CD4-positive, alpha-beta T cell treated with Interleukin-17A for 4 hours (primary cell): ENCODE results near the gene ANKRD17.
"Not testable (repeated sequence)": the region's sequence is repeated elsewhere in the genome, so short reads cannot be mapped to it uniquely, and the experiment has no call there.

ENCODE experiments used
- DNase-seq: peaks from one replicate; pipeline ENCODE4 v3.0.0-alpha.2; 2020; ENCODE audit warnings: mixed read lengths

Gene ANKRD17

DNA sequence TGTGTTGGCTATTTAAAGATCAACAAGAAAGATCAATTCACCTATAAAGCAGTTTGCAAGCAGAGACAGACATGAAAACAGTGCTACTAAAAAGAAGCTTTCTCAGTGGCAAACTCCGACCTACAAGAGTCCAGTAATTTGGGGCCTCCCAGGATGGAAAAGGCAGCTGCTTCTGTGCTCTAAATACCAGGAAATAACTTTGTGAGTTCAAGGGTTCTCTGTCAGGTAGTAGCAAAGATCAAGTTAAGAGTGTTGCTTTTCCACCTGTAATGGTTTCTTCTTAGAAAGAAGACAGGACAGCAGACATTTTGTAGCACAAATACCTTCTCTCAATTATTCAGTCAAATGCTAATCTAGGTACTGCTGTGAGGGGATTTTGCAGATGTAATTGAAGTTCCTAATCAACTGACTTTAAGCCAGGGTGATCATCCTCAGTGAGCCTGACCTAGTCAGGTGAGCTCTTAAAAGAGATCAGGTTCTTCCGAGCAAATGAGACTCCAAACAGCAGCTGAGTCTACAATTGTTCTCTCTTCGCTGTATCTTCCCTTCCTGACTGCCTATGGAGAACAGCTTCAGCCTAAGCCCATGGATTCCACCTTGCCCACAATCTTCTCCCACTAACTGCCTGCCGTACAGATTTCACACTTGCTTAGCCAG lies 13.5 kb downstream of the ANKRD17 start:
- no peak for DNase-seq

DNA sequence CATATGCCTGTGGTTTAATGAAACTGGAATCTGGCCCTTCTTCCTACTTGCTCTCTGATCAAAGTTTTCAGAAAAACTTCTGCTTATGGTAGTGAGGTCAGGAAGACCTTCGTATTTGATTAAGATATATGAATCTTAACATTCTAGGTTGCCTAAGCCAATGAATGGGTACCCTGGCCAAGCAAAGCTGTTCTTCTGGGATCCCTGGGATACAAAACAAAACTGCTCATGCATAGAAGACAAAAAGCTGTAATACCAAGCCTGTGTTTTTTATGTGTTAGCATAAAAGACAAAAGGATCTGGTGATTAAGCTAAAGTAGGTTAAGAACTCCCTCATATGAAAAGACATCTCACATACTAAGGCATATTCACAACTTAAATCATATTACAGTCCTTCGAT lies 21.6 kb downstream of the ANKRD17 start:
- no peak for DNase-seq

DNA sequence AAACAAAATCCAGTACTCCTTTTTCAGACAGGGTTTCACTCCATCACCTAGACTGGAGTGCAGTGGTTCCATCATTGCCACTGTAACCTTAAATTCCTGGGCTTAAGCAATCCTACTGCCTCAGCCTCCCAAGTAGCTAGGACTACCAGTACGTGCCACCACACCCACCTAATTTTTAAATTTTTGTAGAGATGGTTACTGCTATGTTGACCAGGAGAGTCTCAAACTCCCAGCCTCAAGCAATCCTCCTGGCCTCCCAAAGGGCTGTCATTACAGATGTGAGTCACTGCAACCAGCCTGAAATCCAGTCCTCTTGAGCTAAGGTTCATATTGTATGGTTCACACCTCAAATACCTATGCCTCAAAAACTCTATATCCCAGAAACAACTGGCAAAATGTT lies 22.4 kb downstream of the ANKRD17 start:
- DNase-seq = no peak

DNA sequence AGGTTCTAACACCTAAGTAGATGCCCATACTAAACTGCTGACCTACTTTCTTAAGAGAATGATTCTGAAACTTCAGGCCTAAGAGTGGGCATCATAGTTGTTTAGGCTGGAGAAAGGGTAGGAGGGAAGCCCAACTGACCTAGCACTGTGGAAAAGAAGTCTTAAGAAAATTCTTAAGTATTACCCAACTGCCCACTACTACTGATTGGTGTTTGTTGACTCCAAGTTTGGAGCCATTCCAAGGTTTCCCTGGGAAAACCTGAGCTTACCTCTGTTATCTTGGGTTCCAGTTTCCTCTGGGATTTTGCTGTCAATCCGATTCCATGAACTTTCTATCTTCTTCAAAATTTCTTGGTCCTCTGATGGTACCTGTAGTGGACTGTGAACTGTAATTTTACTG lies 23.9 kb downstream of the ANKRD17 start:
- no peak for DNase-seq

DNA sequence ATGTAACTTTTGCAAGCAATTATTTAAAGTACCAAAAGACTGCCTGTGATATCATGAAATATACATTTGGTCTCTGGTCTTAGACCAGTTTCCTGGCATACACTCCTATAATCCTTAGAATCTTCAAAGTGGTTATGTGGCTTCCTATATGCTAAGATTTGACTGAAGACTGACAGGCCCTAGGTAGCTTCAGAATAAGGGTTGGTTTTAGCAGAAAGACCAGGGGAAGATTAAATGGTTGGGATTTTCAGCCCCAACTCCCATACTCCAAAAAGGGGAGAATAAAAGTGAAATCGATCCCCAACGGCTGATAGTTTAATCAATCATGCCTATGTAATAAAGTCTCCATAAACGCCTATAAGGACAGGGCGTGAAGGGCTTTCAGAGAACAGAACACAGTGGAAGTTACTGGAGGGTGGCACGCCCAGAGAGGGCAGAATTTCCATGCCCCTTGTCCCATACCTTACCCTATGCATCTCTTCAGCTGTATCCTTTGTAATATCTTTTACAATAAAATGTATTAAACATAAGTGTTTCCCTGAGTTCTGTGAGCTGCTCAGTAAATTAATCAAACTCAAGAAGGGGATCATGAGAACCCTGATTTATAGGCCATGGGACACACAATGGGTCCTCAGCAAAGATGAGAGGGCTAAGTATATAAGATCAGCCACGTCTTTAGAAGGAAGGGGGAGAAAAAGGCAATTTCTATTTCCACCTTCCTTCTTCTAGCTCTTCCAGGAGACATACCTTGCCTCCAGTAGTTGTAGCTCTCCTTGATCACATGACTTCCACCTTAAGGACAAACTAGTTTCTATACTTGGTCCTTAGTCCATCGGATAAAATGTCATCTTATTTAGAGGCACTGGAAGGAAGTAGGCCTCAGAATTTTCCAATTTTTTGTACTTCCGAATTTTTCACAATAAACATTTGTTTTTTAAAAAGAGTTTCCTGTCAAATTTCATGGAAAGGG lies 26.8 kb downstream of the ANKRD17 start:
- no peak for DNase-seq

DNA sequence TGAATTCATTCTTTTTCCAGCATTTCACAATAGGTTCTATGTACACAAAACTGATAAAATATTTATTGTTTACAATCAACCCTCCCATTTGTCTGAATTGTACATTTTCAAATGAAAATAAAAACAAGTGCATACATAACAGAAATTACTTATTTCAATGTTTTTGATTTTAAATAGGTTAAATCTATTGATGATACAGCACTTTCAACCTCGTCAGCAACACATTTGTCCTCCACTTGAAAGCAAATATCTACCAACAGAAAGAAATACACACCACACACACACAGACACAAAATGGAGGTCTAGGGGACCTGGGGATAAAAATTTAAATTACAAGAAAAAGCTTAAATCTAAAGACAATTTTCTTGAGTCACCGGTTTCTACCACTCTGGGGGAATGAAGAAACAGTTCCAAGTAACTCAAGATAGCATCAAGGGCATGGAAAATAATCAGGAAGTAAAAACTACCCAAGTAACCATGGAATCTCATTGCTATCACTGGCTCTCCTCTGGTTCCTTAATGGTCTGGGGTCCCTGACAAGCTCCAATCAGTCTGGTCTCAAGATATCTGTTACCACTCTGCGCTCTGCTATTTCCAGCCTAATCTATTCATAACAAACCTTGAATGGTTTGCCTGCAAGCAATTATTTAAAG lies 27.6 kb downstream of the ANKRD17 start:
- no peak for DNase-seq

DNA sequence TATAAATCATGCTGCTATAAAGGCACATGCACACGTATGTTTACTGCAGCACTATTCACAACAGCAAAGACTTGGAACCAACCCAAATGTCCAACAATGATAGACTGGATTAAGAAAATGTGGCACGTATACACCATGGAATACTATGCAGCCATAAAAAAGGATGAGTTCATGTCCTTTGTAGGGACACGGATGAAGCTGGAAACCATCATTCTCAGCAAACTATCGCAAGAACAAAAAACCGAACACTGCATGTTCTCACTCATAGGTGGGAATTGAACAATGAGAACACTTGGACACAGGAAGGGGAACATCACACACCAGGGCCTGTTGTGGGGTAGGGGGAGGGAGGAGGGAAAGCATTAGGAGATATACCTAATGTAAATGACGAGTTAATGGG lies 29.8 kb downstream of the ANKRD17 start:
- DNase-seq = not testable (repeated sequence)

DNA sequence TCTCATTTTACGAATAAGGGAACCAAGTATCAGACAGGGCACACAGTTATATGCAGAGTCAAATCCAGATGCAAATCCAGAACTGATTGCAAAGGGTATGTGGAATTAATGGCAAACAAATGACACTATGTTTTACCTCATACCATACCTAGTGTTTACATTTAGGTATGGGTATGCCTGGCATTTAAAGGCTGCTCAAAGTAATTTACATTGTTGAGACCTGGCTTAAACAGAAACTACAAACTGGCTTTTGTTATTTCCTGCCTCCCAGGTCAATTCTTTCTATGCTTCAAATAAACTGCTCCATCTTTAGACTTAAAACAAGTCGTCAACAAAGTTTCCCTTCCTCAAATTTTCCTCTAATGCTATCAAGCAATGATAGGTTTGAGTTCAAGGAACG lies 33.7 kb downstream of the ANKRD17 start:
- DNase-seq = no peak

DNA sequence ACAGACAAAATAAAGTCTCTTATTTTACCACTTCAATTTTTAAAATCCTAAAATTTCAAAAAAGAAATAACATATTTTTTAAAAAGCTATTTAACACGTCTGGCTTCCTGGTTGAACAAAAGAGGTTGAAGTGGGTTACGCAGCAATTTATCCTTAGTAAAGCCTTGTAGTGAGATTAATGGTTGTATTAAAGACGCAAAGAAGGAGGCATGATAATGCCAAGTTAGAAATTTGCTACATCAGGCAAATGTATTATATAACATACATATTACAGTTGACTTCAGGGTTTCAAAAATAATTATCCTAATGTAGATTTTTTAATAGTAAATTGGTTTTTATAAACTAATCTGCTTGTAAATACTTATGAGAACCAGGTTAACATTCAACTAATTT lies 35.3 kb downstream of the ANKRD17 start:
- no peak for DNase-seq

DNA sequence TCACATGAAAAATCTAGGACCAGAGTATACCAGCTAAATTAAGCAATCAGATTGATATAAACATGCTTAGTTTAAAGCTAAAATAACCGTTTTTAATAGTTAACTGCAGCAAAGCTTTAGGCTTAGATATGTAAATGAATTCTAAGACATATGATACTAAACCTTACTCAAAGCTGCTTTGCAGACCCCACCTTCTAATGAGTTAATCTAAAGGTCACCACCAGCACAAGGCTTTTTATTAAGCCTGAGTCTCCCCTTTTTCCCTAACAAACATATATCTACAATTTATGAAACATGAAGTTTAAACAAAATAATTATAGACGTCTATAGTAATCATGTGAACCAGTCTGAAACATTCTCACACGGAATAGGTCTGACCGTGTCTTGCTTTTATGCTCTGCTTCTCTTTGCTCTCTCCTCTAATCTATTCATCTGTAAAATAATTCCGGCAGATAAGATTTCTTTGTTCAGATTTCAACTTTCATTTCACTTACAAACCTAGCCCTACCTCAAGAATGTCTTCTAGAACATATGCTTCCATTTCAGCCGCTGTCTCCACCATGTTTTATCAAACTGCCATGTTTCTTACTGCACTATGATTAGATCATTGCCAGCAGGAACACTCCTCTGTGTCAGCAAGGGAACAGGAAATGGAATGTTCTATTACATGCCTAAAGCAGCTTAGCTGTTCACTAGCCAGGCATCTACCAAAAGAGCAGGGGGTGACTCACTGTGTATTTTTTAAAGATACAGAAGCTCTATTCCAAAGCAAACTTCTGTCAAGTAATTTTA lies 35.9 kb downstream of the ANKRD17 start:
- DNase-seq = peak; percentile 56

DNA sequence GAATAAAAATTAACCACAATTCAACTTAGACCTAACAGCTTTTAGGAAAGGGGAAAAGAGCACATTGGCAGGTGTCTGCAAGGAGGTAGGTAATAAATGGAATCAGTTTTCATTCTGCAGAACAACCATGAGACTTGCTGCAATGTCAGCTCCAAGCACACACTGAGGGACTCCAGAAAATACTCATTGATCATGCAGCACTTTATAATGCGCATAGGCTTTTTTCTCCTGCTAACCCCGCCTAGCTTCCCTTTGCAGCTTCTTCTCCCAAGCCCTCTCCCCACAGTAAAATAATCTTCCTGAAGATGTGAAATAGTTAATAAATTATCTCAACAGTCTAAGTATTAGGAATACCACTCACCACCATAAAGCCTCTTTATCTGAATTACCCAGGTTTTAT lies 36.9 kb downstream of the ANKRD17 start:
- no peak for DNase-seq

DNA sequence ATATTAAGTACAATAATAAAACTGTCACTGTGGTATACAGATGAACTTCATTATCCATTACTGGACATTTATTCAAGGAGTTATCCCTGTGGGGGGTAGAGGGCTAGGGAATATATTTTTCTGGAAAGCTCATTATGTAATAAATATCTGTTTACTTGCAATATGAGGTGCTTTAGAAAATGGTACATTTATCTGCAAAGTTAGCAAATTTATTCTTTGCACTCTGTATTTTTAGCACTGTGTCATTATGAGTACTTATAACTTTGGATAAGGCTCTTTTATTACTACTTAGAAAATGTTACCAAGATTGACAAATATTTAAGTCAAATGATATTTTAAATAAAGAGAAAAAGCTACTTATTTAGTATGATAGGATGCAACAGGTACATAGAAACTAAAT lies 37.8 kb downstream of the ANKRD17 start:
- DNase-seq = no peak

DNA sequence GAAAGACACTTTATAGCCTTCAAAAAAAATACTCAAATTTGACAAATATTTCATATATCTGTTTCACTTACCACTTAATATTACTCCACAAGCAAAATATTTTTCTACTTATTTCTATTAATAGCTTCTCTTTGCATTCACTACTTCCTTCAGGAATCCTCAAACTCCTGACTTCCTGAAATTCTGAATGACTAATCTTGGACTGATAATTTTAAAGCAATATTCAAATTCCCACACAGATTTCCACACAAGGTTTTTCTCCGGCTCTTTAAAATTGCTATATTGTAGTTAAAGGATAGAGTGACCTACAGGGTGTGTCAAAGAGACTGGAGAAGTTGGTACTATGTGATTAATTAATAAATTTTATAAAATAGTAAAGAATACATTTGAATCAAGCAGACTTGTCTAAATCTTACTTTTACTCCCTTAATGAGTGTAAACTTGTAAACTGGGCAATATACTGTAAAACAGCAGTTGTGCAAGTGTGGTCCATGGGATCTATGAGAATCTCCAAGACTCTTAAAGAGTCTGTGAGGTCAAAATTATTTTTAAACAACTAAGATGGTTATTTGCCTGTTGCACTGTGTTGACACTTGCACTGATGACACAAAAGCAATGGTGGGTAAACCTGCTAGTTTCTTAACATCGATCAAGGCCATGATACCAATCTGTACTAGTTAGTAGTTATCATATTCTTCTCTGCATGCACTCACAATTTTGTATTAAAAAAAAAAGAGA lies 44.5 kb downstream of the ANKRD17 start:
- DNase-seq = no peak

DNA sequence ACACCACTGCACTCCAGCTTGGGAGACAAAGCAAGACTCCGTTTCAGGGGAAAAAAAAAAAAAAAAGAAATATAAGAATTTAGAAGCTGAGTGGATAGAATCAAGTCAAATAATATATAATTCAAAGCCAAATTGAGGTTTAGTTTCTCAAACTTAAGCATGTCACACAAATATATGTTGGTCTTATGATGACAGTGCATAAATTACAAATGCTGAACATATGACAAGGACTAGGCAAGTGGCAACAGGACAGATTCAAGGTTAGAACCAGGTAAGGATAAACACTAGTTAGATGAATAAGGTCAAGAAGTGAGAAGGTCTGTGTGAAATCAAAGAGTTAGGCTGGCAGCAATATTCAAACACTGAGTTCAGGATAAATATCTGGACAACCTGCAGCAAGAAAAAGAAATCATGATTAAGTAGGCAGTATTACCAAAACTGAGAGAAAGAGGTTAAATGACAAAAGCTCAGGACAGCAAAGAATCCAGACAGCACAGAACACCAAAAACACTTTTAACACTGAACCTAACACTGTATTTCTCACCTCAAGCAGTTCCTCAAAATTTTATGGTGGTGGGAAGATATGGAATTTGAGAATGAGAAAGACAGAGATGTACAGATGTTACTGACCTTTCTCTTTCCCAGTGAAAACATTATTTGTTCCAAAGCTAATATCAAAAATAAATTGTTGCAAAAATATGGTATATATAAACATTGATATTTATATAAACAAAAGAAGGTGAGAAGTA lies 45.4 kb downstream of the ANKRD17 start:
- DNase-seq = no peak

DNA sequence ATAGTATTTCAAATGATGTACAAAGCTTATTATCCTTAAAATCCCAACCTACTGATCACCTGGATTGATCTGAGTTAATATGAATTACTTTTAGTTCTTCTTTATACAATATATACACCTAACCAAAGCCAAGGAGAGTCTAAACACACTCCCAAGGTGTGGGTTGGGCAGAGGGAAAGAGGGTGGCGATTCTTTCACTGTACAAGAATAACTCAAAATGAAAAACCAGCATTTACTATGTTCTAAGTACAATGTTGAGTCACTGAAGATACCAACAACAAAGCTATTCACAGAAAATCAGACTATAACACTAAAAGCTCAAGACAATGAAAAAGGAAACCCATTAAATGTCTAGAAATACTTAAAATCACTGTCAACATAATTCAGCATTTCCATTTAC lies 46.6 kb downstream of the ANKRD17 start:
- DNase-seq = no peak

DNA sequence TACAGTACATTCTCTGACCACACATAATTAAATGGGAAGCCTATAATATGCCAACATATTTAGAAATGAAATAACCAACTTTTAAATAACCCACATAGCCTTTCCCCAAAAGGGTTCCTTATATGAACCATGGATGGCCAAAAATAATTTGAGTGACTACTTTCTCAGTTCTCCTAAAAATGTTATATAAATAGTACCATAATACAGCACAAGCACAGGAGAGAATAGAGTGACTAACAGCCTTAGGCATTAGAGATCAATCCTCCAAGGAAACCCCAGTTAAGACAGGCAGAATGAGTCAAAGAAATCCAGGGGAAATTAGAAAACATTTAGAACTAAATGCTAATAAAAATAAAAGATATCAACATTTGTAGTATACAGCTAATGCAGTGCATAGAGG lies 50.2 kb downstream of the ANKRD17 start:
- no peak for DNase-seq

DNA sequence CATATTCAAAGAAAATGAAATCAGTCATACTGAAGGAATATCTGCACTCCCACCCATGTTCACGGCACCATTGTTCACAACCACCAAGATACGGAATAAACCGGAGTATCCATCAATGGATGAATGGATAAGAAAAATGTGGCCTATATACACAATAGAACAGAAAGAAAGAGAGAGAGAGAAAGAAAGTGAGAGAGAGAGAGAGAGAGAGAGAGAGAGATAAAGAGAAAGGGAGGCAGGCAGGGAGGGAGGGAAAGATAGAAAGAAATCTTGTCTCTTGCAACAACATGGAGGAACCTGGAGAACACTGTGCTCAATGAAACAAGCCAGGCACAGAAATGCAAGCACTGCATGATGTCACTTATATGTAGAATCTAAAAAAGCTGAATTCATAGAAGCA lies 52.4 kb downstream of the ANKRD17 start:
- no peak for DNase-seq

DNA sequence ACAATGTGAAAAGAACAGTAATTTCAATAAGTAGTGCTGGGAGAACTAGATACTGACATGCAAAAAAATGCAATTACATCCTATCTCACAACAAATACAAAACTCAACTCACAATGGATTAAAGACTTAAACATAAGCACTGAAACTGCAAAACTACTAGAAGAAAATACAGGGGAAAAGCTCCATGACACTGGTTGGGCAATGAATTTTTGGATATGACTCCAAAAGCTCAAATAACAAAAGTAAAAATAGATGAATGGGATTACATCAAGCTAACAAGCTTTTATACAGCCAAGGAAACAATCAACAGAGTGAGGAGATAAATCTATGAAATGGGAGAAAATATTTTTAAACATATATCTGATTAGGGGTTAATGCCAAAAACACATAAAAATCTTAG lies 53.1 kb downstream of the ANKRD17 start:
- DNase-seq = no peak

DNA sequence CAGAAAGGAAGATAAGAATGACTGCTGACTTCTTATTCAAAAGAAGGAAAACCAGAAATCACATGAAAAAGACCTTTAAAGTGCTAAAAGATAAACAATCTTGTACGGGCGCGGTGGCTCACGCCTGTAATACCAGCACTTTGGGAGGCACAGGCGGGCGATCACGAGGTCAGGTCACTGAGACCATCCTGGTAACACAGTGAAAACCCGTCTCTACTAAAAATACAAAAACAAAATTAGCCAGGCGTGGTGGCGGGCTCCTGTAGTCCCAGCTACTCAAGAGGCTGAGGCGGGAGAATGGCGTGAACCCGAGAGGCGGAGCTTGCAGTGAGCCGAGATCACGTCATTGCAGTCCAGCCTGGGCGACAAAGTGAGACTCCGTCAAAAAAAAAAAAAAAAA lies 54.6 kb downstream of the ANKRD17 start:
- DNase-seq = not testable (repeated sequence)

DNA sequence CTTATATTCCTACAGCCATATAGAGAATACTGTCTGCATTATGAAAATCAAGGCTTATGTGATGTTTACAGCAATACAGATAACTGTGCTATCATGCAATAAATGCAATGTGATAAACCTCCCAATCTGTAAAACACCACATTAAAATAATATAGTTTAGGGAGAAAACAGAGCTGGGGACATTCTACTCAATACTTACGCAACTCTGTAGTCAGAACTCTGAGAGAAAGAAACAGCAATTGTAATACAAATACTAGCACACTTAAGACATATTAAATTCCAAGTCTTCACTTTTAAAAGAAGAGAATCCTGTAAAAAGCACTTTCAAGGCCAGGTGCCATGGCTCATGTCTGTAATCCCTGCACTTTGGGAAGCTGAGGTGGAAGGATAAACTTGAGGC lies 61.4 kb downstream of the ANKRD17 start:
- DNase-seq = no peak

DNA sequence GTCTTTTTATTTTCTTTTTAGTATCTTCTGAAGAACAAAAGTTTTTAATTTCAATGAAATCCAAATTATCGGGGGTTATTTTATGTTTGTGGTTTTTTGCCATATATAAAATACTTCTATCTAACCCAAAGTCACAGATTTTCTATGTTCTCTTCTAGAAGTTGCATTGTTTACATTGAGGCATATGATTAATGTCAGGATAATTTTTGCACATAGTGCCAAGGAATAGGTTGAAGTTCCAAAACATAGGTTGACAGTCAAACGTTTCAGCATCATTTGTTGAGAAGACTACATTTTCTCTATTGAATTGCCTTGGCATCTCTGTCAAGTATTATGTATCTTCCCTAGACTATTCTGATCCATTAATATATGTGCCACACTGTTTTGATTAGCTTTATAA lies 64.5 kb downstream of the ANKRD17 start:
- DNase-seq = no peak

DNA sequence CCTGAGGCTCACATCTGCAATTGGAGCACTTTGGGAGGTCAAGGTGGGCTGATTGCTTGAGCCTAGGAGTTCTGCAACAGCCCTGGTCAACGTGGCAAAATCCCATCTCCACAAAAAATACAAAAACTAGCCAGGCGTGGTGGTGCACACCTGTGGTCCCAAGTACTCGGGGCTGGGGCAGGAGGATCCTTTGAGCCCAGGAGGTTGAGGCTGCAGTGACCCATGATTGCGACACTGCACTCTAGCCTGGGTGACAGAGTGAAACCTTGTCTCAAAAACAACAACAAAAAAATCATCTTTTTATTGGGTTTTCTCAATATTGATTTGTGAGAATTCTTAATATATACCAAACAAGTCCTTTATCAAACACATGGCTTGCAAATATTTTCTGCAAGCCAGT lies 64.9 kb downstream of the ANKRD17 start:
- no peak for DNase-seq
